Left colon (tissue), 2 donors: ENCODE data around the gene PLCL1. TPM values are rescaled to one million over a fixed set of nuclear protein-coding genes. Genes with fewer than 3 reads are reported as not detected.
"Not testable (repeated sequence)": the region's sequence is repeated elsewhere in the genome, so short reads cannot be mapped to it uniquely, and the experiment has no call there.

ENCODE experiments used
- ATAC-seq: fragments of 200-7000 bp; cut with Tn5 transposase; one replicate; pipeline ENCODE4 v1.9.1; 2020; ENCODE audit warnings: mild to moderate bottlenecking, moderate library complexity
- DNase-seq, 2 donors: peaks; one replicate each; pipeline ENCODE4 v3.0.0-alpha.2; 2020
- intact Hi-C, 2 donors: fragments of 100-400 bp; cut with DNase I in 1 of 2; cut with micrococcal nuclease in 1 of 2; formaldehyde crosslinking; loops; one replicate each; pipeline versions ENCODE4 v1.11.2 to v1.14.0; 2022; cut with DNase I, micrococcal nuclease
- total RNA-seq, 2 donors: library from RNA; stranded (reverse); fragmentation: NEBNext Ultra II Directional; extraction: Animal tissue kit (Norgen Biotek cat#: 25700); gene quantifications; one replicate each; pipeline ENCODE4 v1.2.1, GENCODE V29; 2021
- donor health status: DM: no; HTN: no; CAD: no.
- donor health status: DM: yes; HTN: yes; CAD: no.

The PLCL1 gene
- total RNA-seq, 2 donors from 2014 or later, result 1.1 to 3.0 TPM

DNA sequence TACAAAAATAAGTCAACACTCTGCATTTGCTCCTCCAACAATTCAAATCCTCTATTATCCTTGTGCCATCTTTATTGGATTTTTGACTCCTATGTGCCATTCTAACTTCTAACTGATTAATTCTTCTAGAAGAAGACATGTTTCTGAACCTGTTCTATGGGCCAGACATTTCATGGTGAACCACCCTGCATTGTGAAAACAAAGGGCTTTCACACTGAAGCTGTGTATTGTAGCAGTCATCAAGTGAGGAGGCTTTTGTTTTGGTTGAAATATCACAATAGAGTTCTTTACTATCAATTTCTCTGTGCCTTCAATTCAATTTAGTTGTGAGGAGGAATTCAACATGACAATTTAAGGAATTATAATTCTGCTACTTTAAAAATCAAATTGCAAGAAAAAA lies 357.9 kb downstream of the PLCL1 start:
- ATAC-seq, result no peak
- intact Hi-C loops, result no loop called here

DNA sequence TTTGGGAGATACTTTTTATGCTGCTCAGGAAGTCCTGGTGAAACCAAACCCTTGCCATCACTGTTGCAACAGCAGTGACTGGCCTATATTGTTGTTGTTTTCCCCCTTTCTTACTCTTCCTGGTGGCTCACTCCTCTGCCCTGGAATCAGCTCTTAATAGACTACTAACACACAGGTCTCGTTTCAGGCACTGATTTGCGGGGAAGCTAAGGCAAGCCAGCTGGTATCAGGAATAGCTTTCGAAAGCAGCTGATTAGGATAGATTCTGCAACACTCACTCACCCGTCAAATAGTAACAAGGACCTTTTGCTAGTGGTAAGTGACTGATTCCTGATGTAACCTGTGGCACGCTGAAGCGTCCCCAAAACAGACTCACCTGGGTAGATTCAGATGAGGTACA lies 360.4 kb downstream of the PLCL1 start:
- intact Hi-C loops, result no loop called here
- no peak for ATAC-seq

More for the DNA sequence above, 357.9 kb downstream of the PLCL1 start:
- no peak for DNase-seq

DNA sequence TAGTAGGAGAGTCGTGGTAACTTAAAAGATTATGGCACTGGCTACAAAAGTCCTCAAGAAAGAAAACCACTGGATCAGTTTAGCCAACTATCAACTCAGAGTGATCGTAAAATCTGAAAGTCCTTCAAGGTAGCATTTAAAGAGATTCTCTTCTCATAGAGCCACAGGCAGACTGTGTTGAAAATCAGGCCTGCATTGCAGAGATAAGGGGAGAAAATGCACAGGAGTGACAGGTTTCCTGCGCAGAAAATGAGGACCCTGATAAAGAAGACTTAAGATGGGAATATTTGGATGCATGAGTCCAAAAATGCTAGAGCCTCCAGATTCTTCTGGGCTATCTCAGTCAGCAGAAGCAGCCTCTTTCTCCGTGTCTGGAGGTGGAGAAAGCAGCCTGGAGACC lies 360.9 kb downstream of the PLCL1 start:
- ATAC-seq (no peak), DNase-seq (no peak)
- intact Hi-C loops, result no loop called here

More for the DNA sequence above, 360.4 kb downstream of the PLCL1 start:
- no peak for DNase-seq

DNA sequence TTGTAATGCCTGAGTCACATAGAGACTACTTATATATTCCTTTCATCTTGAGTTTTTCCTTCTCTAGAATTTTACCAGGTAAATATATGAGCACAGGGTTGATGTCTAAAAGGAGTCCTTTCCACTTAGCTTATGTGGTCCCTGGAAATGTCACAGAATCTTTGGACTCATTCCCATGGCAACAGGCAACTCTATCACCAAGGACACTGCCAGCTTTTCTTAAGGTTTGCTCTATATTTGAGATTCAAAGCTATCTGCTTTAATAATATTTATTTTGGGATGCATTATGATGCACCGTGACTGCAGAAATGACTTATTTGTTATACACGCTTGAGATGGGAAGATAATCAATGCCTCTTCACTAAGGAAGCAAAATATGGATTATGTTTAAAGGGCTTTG lies 363.0 kb downstream of the PLCL1 start:
- ATAC-seq, result no peak
- intact Hi-C loops, result no loop called here
- DNase-seq, result no peak

DNA sequence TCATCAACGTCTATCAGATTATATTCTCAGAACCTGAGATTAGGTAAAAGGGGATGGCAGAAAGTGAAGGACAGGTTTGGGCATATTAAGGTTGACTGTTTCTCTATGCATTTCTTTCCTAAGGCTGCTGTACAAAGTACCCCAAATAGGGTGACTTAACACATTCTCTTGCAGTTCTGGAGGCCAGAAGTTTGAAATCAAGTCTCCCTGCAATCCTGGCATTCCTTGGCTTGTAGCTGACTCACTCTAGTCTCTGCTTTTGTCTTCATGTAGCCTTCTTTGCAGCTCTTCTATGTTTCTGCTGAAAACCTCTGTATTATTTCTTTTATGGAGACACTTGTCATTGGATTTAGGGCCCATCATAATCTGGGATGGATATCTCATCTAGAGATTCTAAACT lies 364.3 kb downstream of the PLCL1 start:
- intact Hi-C loops, result no loop called here
- DNase-seq (no peak), ATAC-seq (no peak)

DNA sequence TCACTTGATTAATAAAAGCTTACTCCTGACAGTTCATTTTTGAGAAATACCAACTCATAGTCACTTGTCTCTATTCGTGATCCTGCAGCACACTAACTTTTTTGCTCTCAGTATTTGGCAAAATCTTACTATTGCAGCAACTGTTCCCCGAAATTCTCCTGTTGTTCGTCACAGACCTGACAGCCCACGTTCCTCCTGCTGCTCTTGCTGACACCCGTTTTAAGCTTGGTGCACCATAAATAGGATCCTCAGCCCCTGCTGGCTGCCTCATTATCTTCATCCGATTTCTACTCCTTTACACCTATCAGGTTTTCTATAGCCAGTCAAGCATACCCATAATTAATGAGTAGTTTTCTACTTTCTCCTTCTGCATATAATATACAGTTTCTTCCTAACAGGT lies 368.8 kb downstream of the PLCL1 start:
- no peak for DNase-seq
- no peak for ATAC-seq
- intact Hi-C loops, result no loop called here

DNA sequence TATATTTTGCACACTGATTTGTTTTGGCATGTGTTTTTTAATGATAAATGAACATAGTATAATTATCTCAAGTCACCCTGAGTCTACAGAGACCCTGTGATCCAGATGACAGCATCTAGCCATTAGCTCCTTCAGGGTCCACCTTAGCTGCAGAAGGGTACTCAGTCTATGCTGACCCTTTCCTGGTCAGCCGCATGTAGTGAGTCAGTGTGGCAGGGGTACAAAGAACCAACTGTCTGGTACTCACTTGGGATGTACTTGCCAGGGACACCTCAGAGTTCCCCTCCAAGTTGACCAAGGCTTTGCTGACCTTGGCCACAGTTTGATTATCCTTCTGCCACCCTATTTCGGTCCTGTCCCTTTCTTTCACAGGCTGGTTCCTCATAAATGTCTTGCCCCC lies 369.5 kb downstream of the PLCL1 start:
- DNase-seq (no peak), ATAC-seq (no peak)
- intact Hi-C loops, result no loop called here

DNA sequence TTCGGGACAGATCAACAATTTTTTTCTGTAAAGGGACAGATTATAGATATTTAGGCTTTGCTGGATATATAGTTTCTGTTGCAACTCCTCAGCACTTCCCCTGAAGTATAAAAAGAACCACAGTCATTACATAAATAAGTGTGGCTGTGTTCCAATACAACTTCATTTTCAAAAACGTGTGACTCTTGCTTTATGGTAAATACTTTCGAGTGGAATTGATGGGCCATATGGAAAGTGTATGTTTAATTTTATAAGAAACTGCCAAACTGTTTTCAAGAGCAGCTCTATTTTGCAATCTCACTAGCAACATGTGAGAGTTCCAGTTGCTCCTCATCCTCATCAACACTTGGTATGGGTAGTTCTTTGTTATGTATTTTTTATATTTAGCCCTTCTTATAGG lies 370.9 kb downstream of the PLCL1 start:
- no peak for ATAC-seq
- intact Hi-C loops, result no loop called here
- no peak for DNase-seq

DNA sequence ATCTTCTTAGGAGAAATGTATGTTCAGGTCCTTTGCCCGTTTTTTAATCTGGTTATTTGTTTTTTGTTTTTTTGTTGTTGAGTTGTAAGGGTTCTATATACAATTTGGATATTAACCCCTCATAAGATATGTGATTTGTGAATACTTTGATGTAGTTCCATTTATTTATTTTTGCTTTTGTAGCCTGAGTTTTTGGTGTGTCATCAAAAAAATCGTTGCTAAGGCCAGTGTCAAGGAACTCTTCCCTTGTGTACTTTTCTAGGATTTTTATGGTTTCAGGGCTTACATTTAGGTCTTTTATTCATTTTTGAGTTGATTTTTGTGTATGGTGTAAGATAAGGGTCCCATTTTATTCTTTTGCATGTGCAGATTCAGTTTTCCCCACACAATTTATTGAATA lies 372.6 kb downstream of the PLCL1 start:
- ATAC-seq, result no peak
- no peak for DNase-seq
- intact Hi-C loops, result no loop called here

DNA sequence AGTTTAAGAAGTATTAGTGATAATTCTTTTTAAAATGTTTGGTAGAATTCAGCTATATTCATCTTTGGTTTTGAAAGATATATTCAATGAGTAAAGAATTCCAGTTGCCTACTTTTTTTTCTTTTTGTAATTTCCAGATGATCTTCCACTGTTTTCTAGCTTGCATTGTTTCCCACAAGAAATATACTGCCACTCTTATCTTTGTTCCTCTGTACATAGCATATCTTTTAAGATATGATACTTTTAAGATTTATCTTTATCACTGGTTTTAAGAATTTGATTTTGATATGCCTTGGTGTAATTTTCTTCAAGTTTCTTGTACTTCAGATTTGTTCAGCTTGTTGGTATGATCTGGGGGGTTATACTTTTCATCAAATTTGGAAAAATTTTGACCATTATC lies 374.4 kb downstream of the PLCL1 start:
- ATAC-seq (no peak), DNase-seq (no peak)

DNA sequence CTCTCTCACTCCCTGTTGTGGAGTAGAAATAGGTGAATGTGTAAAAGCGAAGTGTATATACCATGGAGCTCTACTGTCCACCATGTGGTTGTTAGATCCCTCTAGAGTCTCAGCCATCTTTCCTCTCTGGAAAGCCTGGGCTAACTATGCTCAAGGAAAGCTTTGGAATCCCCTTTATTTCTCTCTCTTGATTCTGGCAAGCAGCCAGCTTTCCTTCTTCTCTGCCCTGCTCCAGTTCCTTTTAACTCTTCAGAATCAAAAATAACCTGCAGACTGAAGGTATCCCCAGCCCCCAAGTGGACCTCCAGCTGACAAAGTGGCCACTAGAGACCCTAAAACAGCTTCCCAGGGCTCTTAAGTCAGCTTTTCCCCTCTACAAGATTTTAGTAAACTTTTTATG lies 381.9 kb downstream of the PLCL1 start:
- ATAC-seq (no peak), DNase-seq (no peak)
- intact Hi-C loops, result no loop called here

More for the DNA sequence above, 374.4 kb downstream of the PLCL1 start:
- intact Hi-C loops, result no loop called here

DNA sequence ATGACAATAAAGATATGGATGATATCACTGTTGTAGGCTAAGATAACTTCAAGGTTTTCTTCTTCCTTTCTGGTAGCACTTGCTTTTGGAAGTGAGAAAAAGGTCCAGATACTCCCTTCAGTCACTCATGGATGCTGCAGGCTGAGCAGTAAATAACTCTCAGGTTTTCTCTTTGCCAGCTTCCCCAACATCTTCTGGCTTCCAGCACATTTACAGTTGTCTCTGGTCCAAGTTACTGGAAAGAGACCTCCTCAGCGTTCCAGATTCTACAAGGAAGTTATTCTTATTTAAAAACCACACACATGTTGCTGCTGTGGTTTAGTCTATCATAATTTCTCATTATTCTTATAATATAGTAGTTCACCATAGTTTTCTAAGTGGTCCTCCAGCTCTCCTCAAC lies 383.4 kb downstream of the PLCL1 start:
- intact Hi-C loops, result no loop called here
- no peak for ATAC-seq
- DNase-seq, result no peak

DNA sequence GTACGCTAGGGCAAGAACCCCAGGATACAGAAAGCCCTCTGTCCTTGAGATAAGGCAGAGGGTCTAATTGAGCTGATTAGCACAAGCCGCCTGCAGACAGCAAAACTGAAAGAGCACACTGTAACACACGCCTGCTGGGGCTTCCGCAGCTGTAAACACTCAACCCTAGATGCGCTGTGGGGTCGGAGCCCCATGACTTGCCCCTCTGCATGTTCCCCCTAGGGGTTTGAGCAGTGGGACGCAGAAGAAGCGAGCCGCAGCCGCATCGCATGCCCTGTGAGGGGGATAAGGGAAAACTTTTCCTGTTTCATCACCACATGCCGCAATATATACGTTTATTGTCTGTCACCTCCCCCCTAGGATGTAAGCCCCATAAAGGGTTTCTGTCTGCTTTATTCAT lies 384.6 kb downstream of the PLCL1 start:
- ATAC-seq (no peak), DNase-seq (no peak)
- intact Hi-C loops, result no loop called here

DNA sequence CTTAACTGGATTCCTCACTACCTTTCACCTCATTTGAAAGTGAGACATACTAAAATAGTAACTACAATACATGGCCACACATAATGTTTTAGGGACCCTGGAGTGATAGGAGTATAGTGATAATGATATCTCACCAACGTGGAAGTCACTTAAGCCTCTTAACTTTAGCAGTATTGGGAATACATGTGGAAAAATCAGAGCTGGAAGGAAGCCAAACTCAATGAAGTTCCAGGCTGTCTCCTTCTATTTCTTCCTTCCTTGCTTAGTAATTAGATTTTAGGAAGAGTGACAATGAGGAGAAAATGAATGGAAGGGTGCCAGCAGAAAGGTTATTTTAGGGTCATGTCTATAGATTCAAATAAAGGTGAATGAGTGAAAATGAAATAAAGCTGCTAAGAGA lies 387.3 kb downstream of the PLCL1 start:
- no peak for DNase-seq
- intact Hi-C loops, result no loop called here
- no peak for ATAC-seq

DNA sequence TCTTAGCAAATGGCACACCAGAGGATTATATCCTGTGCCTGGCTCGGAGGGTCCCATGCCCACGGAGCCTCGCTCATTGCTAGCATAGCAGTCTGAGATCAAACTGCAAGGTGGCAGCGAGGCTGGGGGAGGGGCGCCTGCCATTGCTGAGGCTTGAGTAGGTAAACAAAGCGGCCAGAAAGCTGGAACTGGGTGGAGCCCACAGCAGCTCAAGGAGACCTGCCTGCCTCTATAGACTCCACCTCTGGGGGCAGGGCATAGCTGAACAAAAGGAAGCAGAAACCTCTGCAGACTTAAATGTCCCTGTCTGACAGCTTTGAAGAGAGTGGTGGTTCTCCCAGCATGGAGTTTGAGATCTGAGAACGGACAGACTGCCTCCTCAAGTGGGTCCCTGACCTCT lies 392.2 kb downstream of the PLCL1 start:
- DNase-seq, intact Hi-C loops: not testable (repeated sequence)

More for the DNA sequence above, 392.2 kb downstream of the PLCL1 start:
- not testable (repeated sequence) for ATAC-seq

Other genes with a start within 250 kb of the PLCL1 start
- 1 to 10 TPM; 1.9 to 3.0 TPM for gene RFTN2, start 129.0 kb upstream of the PLCL1 start, total RNA-seq
- 10 to 100 TPM in 1 of 2 donors, 1 to 10 TPM in 1; 9.5 to 15.7 TPM for gene MARS2, start 99.2 kb upstream of the PLCL1 start, total RNA-seq
- not detected for gene BOLL, start 19.3 kb upstream of the PLCL1 start, total RNA-seq